Neutrophil (primary cell): Measurements from ENCODE around the gene CXXC5.

Experiments
- H3K27ac ChIP-seq: fragments of 200-600 bp; sonication (generic); 2 replicates; pipeline ENCODE4 v1.5.1; 2016; ENCODE audit warnings: mild to moderate bottlenecking, moderate library complexity
- H3K27me3 ChIP-seq: fragments of 200-600 bp; sonication (generic); 2 replicates; pipeline ENCODE4 v1.6.0; 2016; ENCODE audit warnings: mild to moderate bottlenecking
- H3K36me3 ChIP-seq: fragments of 200-600 bp; sonication (generic); 2 replicates; pipeline ENCODE4 v1.5.1; 2017
- H3K4me1 ChIP-seq, 2 experiments: fragments of 200-600 bp in 1 of 2; sonication (generic) in 1 of 2; 1 replicate in 1 of 2; 2 replicates in 1 of 2; pipeline versions ENCODE4 v1.5.1 to v1.6.1; 2013 to 2016; ENCODE audit warnings: low read depth in 1 of 2, low read length in 1 of 2, mild to moderate bottlenecking in 1 of 2, moderate library complexity in 1 of 2; ENCODE audit not compliant: control insufficient read depth in 1 of 2, insufficient read depth in 1 of 2
- H3K4me3 ChIP-seq, 2 experiments: fragments of 200-600 bp in 1 of 2; sonication (generic) in 1 of 2; 1 replicate in 1 of 2; 2 replicates in 1 of 2; pipeline ENCODE4 v1.5.1; 2013 to 2016; ENCODE audit warnings: low read depth in 1 of 2, low read length in 1 of 2, mild to moderate bottlenecking in 1 of 2, moderate library complexity in 1 of 2
- H3K9me3 ChIP-seq: fragments of 200-600 bp; sonication (generic); 2 replicates; pipeline ENCODE4 v1.5.1; 2016
- CTCF ChIP-seq: fragments of 200-600 bp; sonication (generic); IDR thresholded peaks from 2 replicates; pipeline ENCODE4 v1.5.1; 2016; ENCODE audit warnings: antibody characterized with exemption

Gene CXXC5

GRCh38 chr5:139680368-139681111 is 32.4 kb downstream of the CXXC5 start:
- H3K27ac ChIP-seq, result no peak overlapping the region
- no peak for TF ChIP-seq CTCF
- H3K4me1 ChIP-seq, result no peaks in the 10 kb centered on the region
- no peaks in the 10 kb centered on the region for H3K9me3 ChIP-seq
- H3K4me3 ChIP-seq, result no peak overlapping the region
- H3K36me3 ChIP-seq, result no peaks in the 10 kb centered on the region
- peaks cover 16% of the 10 kb centered on the region for H3K27me3 ChIP-seq

DNA sequence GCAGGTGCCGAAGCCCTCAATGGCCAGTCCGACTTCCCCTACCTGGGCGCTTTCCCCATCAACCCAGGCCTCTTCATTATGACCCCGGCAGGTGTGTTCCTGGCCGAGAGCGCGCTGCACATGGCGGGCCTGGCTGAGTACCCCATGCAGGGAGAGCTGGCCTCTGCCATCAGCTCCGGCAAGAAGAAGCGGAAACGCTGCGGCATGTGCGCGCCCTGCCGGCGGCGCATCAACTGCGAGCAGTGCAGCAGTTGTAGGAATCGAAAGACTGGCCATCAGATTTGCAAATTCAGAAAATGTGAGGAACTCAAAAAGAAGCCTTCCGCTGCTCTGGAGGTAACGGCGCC is 32.9 kb downstream of the CXXC5 start:
- TF ChIP-seq CTCF, result no peak
- no peaks in the 10 kb centered on the region for H3K4me1 ChIP-seq

DNA sequence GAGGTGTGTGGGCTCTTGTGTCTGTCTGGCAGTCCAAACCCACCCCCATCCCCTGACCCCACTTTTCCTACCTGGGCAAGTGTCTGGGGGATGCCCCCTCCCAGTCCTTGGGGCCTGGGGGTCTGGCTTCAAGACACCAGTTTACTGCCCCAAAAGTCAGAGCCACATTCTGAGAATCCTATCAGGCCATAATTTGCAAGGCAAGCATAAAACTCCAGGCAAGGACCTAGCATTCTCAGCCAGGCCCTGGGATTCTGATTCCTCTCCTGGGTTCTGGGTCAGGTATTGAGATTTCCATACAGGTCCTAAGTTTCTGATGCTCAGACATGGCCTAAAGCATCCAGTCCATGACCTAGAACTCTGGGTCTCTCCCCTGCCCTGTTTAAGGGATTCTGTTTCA is 33.3 kb downstream of the CXXC5 start:
- TF ChIP-seq CTCF, result no peak
- Histone ChIP-seq H3K36me3 (no peaks in the 10 kb centered on the region), H3K4me1 (no peaks in the 10 kb centered on the region), H3K9me3 (no peaks in the 10 kb centered on the region), H3K4me3 (no peak overlapping the region), H3K27ac (no peak overlapping the region), H3K27me3 (peaks cover 17% of the 10 kb centered on the region)

More for the DNA sequence above, 32.9 kb downstream of the CXXC5 start:
- peaks cover 17% of the 10 kb centered on the region for H3K27me3 ChIP-seq
- H3K9me3 ChIP-seq, result no peaks in the 10 kb centered on the region
- H3K4me3 ChIP-seq, result no peak overlapping the region
- H3K36me3 ChIP-seq, result no peaks in the 10 kb centered on the region
- no peak overlapping the region for H3K27ac ChIP-seq

GRCh38 chr5:139682016-139682975 is 34.1 kb downstream of the CXXC5 start:
- Histone ChIP-seq H3K27ac (no peak overlapping the region), H3K4me1 (no peaks in the 10 kb centered on the region), H3K9me3 (no peaks in the 10 kb centered on the region), H3K36me3 (no peaks in the 10 kb centered on the region), H3K4me3 (no peak overlapping the region), H3K27me3 (peaks cover 12% of the 10 kb centered on the region)
- TF ChIP-seq CTCF, result no peak

DNA sequence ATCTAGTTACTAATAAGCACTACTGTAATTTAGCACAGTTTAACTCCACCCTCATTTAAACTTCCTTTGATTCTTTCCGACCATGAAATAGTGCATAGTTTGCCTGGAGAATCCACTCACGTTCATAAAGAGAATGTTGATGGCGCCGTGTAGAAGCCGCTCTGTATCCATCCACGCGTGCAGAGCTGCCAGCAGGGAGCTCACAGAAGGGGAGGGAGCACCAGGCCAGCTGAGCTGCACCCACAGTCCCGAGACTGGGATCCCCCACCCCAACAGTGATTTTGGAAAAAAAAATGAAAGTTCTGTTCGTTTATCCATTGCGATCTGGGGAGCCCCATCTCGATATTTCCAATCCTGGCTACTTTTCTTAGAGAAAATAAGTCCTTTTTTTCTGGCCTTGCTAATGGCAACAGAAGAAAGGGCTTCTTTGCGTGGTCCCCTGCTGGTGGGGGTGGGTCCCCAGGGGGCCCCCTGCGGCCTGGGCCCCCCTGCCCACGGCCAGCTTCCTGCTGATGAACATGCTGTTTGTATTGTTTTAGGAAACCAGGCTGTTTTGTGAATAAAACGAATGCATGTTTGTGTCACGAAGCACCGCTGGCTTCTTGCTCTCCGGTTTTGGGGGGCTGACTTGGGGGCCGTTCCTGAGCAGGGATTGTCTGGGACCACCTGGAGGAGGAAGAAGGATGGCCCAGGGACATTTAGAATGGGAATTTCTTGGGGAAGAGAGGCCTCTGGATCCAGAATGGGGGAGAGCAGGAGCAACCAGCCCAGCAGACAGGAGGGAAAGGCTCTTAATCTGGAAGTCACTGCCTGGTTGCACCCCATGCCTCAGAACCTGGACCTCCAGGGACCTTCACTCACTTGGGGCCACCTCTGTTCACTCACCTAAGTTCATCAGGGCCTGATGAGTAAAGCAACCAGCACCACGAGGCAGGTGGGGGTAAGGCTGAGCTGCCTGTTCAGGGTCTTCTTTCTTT is 35.4 kb downstream of the CXXC5 start:
- no peak for TF ChIP-seq CTCF
- H3K36me3 ChIP-seq, result no peaks in the 10 kb centered on the region
- no peaks in the 10 kb centered on the region for H3K9me3 ChIP-seq
- no peak overlapping the region for H3K27ac ChIP-seq
- H3K4me3 ChIP-seq, result no peak overlapping the region
- H3K27me3 ChIP-seq, result peaks cover 23% of the 10 kb centered on the region
- no peaks in the 10 kb centered on the region for H3K4me1 ChIP-seq
